BE2C (cell line): Measurements from ENCODE around the gene TBC1D5.

Source experiments
- DNase-seq: peaks from one replicate; pipeline ENCODE4 v3.0.0-alpha.2; 2020
- H3K27me3 ChIP-seq: fragments of 250-450 bp; sonication (Bioruptor Pico); 2 replicates; pipeline ENCODE4 v1.5.1; 2020; ENCODE audit warnings: mild to moderate bottlenecking
- H3K36me3 ChIP-seq: fragments of 250-450 bp; sonication (Bioruptor Pico); 2 replicates; pipeline ENCODE4 v1.5.1; 2020; ENCODE audit warnings: mild to moderate bottlenecking
- H3K4me1 ChIP-seq: fragments of 250-450 bp; sonication (Bioruptor Pico); 2 replicates; pipeline ENCODE4 v1.5.1; 2020
- H3K4me3 ChIP-seq: 2 replicates; pipeline ENCODE4 v1.5.1; 2011; ENCODE audit warnings: low read depth, low read length
- H3K9me3 ChIP-seq: fragments of 250-450 bp; sonication (Bioruptor Pico); 2 replicates; pipeline ENCODE4 v1.5.1; 2020
- CTCF ChIP-seq: IDR thresholded peaks from 2 replicates; pipeline ENCODE4 v1.5.1; 2012; ENCODE audit warnings: mild to moderate bottlenecking, low read depth, low read length

Gene TBC1D5

GRCh38 chr3:17772556-17772955, 30.1 kb upstream of the TBC1D5 start:
- Histone ChIP-seq H3K36me3 (no peaks in the 10 kb centered on the region), H3K9me3 (no peaks in the 10 kb centered on the region), H3K4me3 (no peak overlapping the region), H3K27me3 (no peaks in the 10 kb centered on the region), H3K4me1 (no peaks in the 10 kb centered on the region)
- no peak for DNase-seq
- no peak for TF ChIP-seq CTCF

GRCh38 chr3:17771177-17772017, 29.0 kb upstream of the TBC1D5 start:
- Histone ChIP-seq H3K27me3 (no peaks in the 10 kb centered on the region), H3K9me3 (no peaks in the 10 kb centered on the region), H3K4me1 (no peaks in the 10 kb centered on the region), H3K4me3 (no peak overlapping the region), H3K36me3 (no peaks in the 10 kb centered on the region)
- no peak for DNase-seq
- TF ChIP-seq CTCF = no peak

DNA sequence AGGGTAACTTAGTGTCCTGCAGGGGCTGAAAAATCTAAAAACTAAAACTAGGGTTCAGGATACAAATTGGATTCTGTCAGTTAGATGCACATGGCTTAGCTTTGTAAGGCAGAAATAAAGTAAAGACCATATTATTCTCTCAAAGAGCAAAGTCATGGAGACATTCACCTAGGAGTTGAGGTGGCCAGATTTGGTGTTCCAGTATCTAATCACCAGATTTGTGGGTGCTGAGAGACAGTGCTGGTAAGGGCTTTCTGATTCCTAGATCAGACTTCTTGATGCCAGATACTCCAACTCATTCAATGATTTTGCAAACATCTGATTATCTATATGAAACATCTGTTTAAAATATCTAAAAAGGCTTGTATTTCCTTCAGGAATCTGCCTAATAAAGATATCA, 28.3 kb upstream of the TBC1D5 start:
- no peak overlapping the region for H3K4me3 ChIP-seq
- DNase-seq = no peak
- no peaks in the 10 kb centered on the region for H3K4me1 ChIP-seq
- H3K9me3 ChIP-seq = no peaks in the 10 kb centered on the region
- H3K36me3 ChIP-seq = no peaks in the 10 kb centered on the region
- no peaks in the 10 kb centered on the region for H3K27me3 ChIP-seq
- TF ChIP-seq CTCF = no peak

GRCh38 chr3:17765819-17766472, 23.5 kb upstream of the TBC1D5 start:
- no peaks in the 10 kb centered on the region for H3K9me3 ChIP-seq
- no peak for DNase-seq
- no peaks in the 10 kb centered on the region for H3K36me3 ChIP-seq
- TF ChIP-seq CTCF = no peak
- H3K4me3 ChIP-seq = no peak overlapping the region
- H3K27me3 ChIP-seq = no peaks in the 10 kb centered on the region
- no peaks in the 10 kb centered on the region for H3K4me1 ChIP-seq

DNA sequence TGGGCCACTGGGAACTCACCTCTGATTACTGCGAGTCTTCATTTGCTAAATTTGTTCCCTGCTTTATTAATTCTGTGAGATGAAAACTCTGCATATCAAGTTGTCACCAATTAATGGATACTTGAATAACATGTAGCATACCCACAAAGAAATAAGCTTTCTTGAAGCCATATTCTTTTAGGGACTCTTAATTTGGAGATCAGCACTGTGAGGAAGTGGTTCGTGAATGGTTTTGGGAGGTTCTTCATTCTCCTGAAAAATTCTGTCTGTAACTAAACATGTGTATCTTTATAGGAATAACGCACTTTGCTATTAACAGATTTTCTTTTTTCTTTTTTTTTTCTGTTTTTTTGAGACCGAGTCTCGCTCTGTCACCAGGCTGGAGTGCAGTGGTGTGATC, 19.1 kb upstream of the TBC1D5 start:
- no peaks in the 10 kb centered on the region for H3K9me3 ChIP-seq
- no peaks in the 10 kb centered on the region for H3K27me3 ChIP-seq
- H3K4me3 ChIP-seq = no peak overlapping the region
- no peak for DNase-seq
- H3K36me3 ChIP-seq = no peaks in the 10 kb centered on the region
- no peak for TF ChIP-seq CTCF
- no peaks in the 10 kb centered on the region for H3K4me1 ChIP-seq

GRCh38 chr3:17759901-17760300, 17.5 kb upstream of the TBC1D5 start:
- no peaks in the 10 kb centered on the region for H3K9me3 ChIP-seq
- H3K36me3 ChIP-seq = no peaks in the 10 kb centered on the region
- DNase-seq = no peak
- no peak for TF ChIP-seq CTCF
- no peaks in the 10 kb centered on the region for H3K4me1 ChIP-seq
- no peak overlapping the region for H3K4me3 ChIP-seq
- H3K27me3 ChIP-seq = no peaks in the 10 kb centered on the region
